ENCODE measurements around the gene C11orf98.
"Not testable (repeated sequence)": the region's sequence is repeated elsewhere in the genome, so short reads cannot be mapped to it uniquely, and the experiment has no call there.

C11orf98 gene

DNA sequence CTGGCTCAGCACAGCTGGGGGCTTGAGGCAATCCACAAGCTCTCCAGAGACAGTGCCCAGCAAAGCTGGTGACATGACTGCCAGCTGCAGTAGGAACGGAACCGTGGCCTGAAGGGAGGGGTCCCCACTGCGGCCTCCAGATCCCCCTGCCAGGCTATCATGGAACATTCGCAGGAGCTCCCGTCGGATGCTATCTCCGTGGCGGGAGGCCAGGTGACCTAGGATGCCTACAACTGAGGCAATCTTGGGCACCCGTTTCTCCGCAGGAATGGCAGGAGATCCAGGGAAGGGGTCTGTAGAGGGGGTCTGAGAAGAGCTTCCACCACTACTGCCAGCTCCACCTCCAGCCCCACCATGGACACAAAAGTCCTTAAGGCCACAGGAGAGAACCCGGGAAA is 16.0 kb downstream of the C11orf98 start:
- DNase-seq = no peak

- DNase-seq = no peak
Observed at GRCh38 chr11:62648185-62648966, 16.6 kb downstream of the C11orf98 start.

DNA sequence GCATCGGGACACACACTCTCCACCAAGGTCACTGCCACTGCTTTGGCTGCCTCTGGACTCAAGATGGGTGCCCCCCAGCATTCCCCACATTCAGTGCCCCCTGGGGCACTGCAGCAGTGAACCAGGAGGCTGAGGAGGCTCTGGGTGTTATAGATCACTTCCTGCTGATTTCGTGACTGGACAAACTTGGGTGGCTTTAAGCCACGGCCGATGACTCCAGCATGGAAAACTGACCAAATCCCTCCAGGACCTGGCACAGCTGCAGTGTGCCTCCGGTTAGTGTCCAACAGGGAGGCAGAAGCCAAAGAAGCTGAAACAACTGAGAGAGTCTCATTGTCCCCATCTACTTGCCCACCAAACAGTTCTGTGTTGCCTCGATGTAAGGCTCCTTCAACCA is 17.4 kb downstream of the C11orf98 start:
- DNase-seq = no peak

DNA sequence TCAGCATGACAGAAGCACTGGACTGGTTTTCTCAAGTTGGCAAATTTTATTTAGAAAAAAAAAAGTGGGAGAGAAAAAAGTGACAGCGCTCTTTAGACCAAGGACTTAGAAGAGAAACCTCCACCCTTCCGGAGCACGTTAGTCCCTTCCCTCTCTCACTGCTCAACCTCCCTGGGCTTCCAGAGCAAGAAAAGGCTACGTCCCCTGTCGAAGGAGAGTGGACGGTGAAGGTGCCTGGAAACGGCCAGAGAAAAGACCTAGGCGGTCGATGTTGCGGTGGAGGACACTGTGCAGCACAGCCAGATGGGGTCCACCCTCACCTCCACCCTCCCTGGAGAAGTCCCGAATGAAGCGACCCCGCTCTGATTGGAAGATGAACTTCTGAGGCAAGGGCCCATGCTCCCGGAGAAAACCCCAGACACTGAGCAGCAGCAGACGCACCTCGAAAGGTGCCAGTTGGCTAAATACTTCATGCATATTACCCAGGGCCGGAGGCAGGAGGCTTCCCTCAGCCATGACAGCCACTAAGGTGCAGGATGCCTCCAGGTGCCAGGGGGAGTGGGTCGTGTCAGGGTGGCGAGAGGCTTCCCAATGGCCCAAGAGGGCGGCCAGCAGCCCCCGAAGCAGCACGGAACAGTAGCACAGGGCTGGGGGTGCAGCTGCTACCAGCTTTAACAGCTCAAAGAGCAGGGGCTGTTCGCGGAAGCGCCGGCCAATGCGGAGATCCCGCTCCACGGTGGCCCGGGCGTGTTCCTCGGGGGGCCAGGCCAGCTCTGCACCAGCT is 18.0 kb downstream of the C11orf98 start:
- DNase-seq = no peak

GRCh38 chr11:62645946-62646824 is 18.8 kb downstream of the C11orf98 start, which contains the start of gene GANAB:
GANAB (minus strand) TSS chr11:62646613; CDS start chr11:62646599, 14 bp downstream.
- peak; percentile 96 to 97 for DNase-seq

GRCh38 chr11:62645671-62645945 is 19.4 kb downstream of the C11orf98 start:
- no peak for DNase-seq

DNA sequence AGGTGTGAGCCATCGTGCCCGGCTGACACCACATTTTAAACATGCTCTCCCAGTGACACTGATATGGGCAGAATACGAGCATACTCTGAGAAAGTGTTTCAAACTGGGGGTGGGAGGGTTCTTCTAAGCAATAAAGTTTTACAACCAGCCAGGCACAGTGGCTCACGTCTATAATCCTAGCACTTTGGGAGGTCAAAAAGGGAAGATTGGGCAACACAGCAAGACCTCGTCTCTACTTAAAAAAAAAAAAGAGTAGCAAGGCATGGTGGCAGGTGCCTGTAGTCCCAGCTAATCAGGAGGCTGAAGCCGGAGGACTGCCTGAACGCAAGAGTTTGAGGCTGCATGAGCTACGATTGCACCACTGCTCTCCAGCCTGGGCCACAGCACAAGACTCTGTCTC is 20.8 kb downstream of the C11orf98 start:
- no peak for DNase-seq

DNA sequence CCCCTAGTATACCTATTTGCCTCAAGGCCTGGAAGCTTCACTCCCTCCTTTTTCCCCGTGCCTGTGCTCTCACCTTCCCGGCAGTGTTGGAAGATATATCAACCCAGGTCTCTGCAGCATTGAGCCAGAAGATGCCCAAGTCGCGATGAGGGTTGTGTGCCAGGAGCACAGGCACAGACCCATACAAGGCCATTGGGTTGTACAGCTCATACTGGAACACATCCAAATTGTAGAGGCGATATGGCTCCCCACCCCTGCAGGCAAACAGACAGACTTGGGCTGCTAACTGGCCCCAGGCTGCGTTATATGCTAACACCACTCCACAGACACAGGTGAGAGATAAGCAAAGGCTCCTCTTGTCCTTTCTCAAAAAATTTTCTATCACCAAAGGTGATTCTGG is 32.5 kb downstream of the C11orf98 start:
- DNase-seq = no peak

GRCh38 chr11:62627713-62628112 is 37.3 kb downstream of the C11orf98 start:
- peak; percentile 48 to 76 for DNase-seq

GRCh38 chr11:62622476-62623089 is 42.4 kb downstream of the C11orf98 start:
- DNase-seq = no peak

DNA sequence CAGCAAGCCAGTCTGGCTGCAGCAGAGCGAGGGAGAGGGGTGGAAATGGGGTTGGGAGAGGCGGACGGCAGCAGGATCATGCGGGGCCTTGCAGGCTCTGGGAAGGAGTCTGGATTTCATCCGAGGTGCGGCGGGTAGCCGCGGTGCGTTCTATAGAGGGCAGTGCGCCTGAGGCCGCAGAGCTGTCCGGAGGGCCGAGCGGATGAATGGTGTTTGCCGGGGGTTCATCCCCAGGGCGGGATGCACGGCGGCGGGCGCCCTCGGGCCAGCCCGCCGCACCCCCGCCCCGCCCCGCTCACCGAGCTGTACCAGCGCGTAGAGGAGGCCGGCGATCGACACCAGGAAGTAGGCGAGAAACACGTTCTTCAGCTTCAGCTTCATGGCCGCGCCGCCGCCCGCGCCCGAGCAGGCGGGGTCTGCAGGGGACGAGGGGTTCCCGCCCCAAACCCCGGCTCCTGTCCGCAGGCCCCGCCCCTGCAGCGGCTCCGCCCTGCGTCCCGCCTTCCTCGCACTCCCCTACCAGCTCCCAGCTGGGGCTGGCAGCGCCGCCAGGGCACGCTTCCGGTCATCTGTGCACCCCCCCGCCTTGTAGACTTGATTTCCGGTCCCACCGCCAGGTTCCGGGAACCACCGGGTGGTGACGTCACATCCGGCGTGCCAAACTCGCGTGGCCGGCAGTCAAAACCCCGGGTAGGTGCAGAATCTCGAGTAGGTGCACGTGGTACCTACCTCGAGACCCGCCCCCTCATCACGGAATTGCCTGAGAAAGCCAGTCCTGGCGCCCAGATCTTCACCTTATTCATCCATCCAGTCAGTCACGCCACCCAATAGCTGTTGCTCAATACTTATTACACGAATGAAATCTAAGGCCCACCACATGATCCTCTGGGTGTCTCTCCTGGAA is 43.2 kb downstream of the C11orf98 start, which contains the start of gene B3GAT3:
B3GAT3 (minus strand) TSS at position 420 of the 904 bp plus-strand sequence; CDS start at position 381, 39 bp downstream.
- DNase-seq = peak; percentile 87 to 89

GRCh38 chr11:62621027-62621566 is 43.9 kb downstream of the C11orf98 start:
- no peak for DNase-seq

DNA sequence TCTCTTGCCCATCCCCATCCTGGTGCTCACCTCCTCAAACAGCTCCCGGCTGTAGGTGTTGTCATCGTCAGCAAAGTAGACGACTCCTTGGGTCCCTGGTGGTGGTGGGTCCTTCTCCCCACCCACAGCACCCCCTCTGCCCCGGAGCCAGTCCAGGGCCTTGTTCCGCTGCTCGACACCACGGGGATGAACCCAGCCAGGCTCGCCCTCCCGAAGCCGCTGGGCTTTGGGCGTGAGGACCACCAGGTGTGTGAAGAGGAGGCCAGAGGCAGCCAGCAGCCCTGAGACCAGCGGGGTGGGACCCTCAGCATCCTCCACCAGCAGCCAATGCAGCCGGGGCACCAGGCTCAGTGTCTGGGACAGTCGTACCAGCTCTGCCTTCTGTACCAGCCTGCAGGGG is 48.1 kb downstream of the C11orf98 start:
- not testable (repeated sequence) for DNase-seq

- DNase-seq = no peak
Observed at GRCh38 chr11:62615521-62615920, 49.5 kb downstream of the C11orf98 start.

DNA sequence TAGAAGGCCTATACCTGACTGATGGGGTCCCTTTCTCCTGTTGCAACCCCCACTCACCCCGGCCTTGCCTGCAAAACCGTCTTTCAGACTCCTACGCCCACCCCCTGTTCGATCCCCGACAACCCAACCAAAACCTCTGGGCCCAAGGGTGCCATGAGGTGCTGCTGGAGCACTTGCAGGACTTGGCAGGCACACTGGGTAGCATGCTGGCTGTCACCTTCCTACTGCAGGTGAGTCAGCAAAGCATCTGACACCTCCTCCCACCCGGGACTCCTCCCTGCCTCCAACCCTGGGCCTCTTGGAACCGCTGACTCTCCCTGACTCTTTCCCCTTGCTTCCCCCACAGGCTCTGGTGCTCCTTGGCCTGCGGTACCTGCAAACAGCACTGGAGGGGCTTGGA is 50.7 kb downstream of the C11orf98 start:
- no peak for DNase-seq

- DNase-seq = no peak
Observed at GRCh38 chr11:62613291-62613778, 51.7 kb downstream of the C11orf98 start.

All from Kasumi-1 (cell line).